HG03135 (cell line): ENCODE measurements around the gene TGM6.
"Not testable (repeated sequence)": the region's sequence is repeated elsewhere in the genome, so short reads cannot be mapped to it uniquely, and the experiment has no call there.

ENCODE experiments used
- ATAC-seq: cut with Tn5 transposase; IDR thresholded peaks from one replicate; pipeline ENCODE4 v1.9.1; 2021; ENCODE audit warnings: mild to moderate bottlenecking, moderate library complexity; ENCODE audit not compliant: unreplicated experiment

TGM6 gene

DNA sequence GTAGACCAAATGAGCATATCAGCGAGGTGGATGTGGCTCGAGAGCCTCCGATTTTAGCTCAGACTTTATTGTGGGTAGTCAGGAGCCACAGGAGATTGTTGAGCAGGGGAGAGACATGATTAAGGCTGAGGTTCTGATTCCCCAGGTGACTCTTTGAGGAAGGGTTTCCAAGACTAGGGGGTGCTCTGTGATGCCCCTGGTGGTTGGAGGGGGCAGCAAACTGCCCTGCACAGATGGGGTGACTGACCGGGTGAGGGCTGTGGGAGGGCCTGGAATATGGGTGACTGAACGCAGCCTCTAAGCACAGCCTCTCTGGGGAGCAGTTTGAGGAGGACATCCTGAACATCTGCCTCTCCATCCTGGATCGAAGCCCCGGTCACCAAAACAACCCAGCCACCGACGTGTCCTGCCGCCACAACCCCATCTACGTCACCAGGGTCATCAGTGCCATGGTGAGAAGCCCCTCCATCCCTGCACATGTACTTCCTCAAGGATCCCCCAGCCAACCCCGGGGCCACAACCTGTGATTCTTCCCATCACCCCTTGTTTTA is 17.0 kb downstream of the TGM6 start:
- ATAC-seq, result no peak

- ATAC-seq, result no peak
Observed at GRCh38 chr20:2398449-2398848, 17.7 kb downstream of the TGM6 start.

- ATAC-seq, result no peak
Observed at GRCh38 chr20:2399390-2399789, 18.7 kb downstream of the TGM6 start.

GRCh38 chr20:2400290-2400689 is 19.6 kb downstream of the TGM6 start:
- no peak for ATAC-seq

- ATAC-seq, result no peak
Observed at GRCh38 chr20:2401527-2401926, 20.8 kb downstream of the TGM6 start.

- ATAC-seq, result no peak
Observed at GRCh38 chr20:2402271-2402980, 21.7 kb downstream of the TGM6 start.

- ATAC-seq, result no peak
Observed at GRCh38 chr20:2403291-2404052, 22.8 kb downstream of the TGM6 start.

- no peak for ATAC-seq
Observed at GRCh38 chr20:2405693-2406065, 25.0 kb downstream of the TGM6 start.

DNA sequence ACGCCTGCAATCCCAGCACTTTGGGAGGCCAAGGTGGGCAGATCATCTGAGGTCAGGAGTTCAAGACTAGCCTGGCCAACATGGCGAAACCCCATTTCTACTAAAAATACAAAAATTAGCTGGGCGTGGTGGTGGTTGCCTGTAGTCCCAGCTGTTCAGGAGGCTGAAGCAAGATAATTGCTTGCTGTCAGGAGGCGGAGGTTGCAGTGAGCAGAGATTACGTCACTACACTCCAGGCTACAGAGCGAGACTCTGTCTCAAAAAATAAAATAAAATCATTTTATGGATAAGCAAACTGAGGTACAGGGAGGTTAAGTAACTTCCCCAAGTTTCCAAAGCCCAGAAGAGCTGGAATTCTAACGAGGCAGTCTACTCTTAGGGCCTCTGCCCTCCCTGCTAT is 26.7 kb downstream of the TGM6 start:
- ATAC-seq, result not testable (repeated sequence)

- ATAC-seq, result no peak
Observed at GRCh38 chr20:2408111-2408510, 27.4 kb downstream of the TGM6 start.

GRCh38 chr20:2416541-2417212 is 36.0 kb downstream of the TGM6 start:
- ATAC-seq, result no peak

- no peak for ATAC-seq
Observed at GRCh38 chr20:2417213-2417541, 36.5 kb downstream of the TGM6 start.

GRCh38 chr20:2418388-2418787 is 37.7 kb downstream of the TGM6 start:
- ATAC-seq, result no peak

GRCh38 chr20:2420510-2420909 is 39.8 kb downstream of the TGM6 start:
- ATAC-seq, result no peak

DNA sequence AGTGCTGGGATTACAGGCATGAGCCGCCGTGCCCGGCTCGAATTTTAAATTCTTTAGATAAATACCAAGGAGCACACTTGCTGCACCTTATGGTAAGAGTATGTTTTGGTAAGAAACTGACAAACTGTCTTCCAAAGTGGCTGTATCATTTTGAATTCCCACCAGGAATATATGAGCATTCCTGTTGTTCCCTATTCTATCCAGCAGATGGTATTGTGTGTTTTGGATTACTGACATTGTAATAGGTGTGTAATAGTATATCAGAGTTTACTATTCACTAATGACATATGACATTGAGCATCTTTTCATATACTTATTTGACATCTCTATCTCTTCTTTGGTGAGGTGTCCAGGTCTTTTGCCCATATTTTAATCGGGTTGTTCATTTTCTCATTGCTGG is 40.5 kb downstream of the TGM6 start:
- ATAC-seq, result no peak

GRCh38 chr20:2429051-2429450 is 48.4 kb downstream of the TGM6 start:
- ATAC-seq, result no peak

GRCh38 chr20:2430538-2430937 is 49.8 kb downstream of the TGM6 start:
- no peak for ATAC-seq

- ATAC-seq, result no peak
Observed at GRCh38 chr20:2431185-2431584, 50.5 kb downstream of the TGM6 start.

DNA sequence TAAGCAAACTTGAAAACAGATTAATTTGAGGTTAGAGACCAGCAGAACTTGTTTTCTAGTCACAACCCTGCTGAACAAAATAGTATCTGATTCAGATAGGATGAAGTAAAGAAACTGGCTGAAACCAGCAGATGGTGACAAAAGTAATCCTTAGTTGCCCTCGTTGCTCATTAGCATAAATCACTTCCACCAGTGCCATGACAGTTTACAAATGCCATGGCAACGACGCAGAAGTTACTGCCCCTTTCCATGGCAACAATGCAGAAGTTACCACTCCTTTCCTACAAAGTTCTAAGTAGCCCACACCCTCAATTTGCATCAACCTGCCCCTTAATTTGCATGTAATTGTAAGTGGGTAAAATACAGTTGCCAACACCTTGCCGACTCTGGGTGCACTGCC is 66.1 kb downstream of the TGM6 start:
- no peak for ATAC-seq

GRCh38 chr20:2449386-2449785 is 68.7 kb downstream of the TGM6 start:
- no peak for ATAC-seq

DNA sequence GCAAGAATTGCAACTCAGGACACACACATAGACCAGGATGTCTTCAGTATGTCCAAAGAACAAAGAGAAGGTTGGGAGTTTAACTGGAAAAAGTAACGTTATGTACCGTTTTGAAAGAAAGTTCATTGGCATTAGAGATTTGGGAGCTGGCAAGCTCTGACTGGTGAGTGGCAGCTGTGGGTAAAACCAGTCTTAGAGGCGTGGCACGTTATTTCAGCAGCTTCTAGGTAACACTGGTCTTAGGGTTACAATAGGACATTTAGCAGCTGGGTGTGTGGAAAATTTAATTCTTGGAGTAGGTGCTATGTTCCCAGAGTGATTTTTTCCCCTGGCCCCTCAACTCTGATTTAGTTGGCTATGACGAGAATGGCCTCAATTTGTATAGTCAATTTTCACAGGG is 70.7 kb downstream of the TGM6 start:
- no peak for ATAC-seq
